Pancreas (tissue), 10 donors: ENCODE data around the gene DCAF4. TPM values are rescaled to one million over a fixed set of nuclear protein-coding genes. Genes with fewer than 3 reads are reported as not detected.

ENCODE experiments used
- ATAC-seq, 4 donors: fragments of 200-7000 bp; cut with Tn5 transposase; one replicate each; pipeline versions ENCODE4 v1.8.0 to v1.9.1; 2020; ENCODE audit warnings: mild to moderate bottlenecking in 4 of 4, moderate library complexity in 4 of 4
- DNase-seq, 6 donors: peaks; one replicate each; pipeline ENCODE4 v3.0.0-alpha.2; 2020
- FAIRE-seq: peaks from 2 replicates; lab custom pipeline; 2012; peaks lifted over from hg19 to GRCh38; lab: Jason Lieb, UNC
- H3K27ac ChIP-seq, 4 donors: fragments of 200-600 bp; sonication (generic); 1 replicate in 3 of 4; 2 replicates in 1 of 4; pipeline versions ENCODE4 v1.5.0 to v1.8.0; 2020
- H3K27me3 ChIP-seq, 4 donors: fragments of 200-600 bp; one replicate each; pipeline ENCODE4 v1.8.0; 2021
- H3K36me3 ChIP-seq, 3 donors: fragments of 200-600 bp; sonication (generic) in 1 of 3; one replicate each; pipeline versions ENCODE4 v1.5.0 to v1.8.0; 2020 to 2021
- H3K4me1 ChIP-seq, 3 donors: fragments of 200-600 bp; one replicate each; pipeline ENCODE4 v1.8.0; 2021
- H3K4me3 ChIP-seq, 4 donors: fragments of 200-600 bp; sonication (generic) in 2 of 4; one replicate each; pipeline versions ENCODE4 v1.5.0 to v1.8.0; 2020 to 2021
- H3K9me3 ChIP-seq, 4 donors: fragments of 200-600 bp; one replicate each; pipeline ENCODE4 v1.8.0; 2021
- WGBS, 2 donors: extraction: QIAGEN DNeasy Blood & Tissue Kit; methylation state at CpG; one replicate each; pipeline ENCODE4 v1.1.7; 2013; 5-methylcytosine and 5-hydroxymethylcytosine counted together
- intact Hi-C, 3 donors: fragments of 100-400 bp; cut with DNase I; formaldehyde crosslinking; loops; one replicate each; pipeline versions ENCODE4 v1.11.1 to v1.14.2; 2022
- polyA plus RNA-seq, 2 donors: library from polyadenylated mRNA; stranded (reverse); fragments of 200-250 nt; gene quantifications; one replicate each; pipeline ENCODE4 v1.2.3, GENCODE V29; 2013
- total RNA-seq, 6 donors: library from RNA; stranded (reverse); fragmentation: NEBNext Ultra II Directional in 4 of 6; extraction: Animal tissue kit (Norgen Biotek cat#: 25700) in 4 of 6; gene quantifications; one replicate each; pipeline versions ENCODE4 v1.2.1 to v1.2.4, GENCODE V29; 2021 to 2023
- TF ChIP-seq, protein P1 (sequence below), 4 donors: fragments of 200-600 bp; sonication (generic) in 3 of 4; IDR thresholded peaks; one replicate each; pipeline versions ENCODE4 v1.5.0 to v1.8.0; 2021; ENCODE audit warnings: antibody characterized with exemption in 4 of 4
- donor health status: healthy with polysubstance abuse.
- donor health status: DM: no; HTN: no; CAD: no; lungs with moderate emphysema.
- donor health status: DM: no; HTN: no; CAD: no.
- donor health status: control.
- donor health status: control.
- donor health status: Bipolar disorder and iron deficiency.
- donor health status: DM: yes; HTN: yes; CAD: no.
- donor health status: DM: no; HTN: no; CAD: no.
- donor health status: DM: no; HTN: no; CAD: no.
- donor health status: DM: yes; HTN: yes; CAD: no.

The DCAF4 gene
- total and polyA plus RNA-seq, 8 donors: 7.8 to 14.5 (median 11.2) TPM

DNA sequence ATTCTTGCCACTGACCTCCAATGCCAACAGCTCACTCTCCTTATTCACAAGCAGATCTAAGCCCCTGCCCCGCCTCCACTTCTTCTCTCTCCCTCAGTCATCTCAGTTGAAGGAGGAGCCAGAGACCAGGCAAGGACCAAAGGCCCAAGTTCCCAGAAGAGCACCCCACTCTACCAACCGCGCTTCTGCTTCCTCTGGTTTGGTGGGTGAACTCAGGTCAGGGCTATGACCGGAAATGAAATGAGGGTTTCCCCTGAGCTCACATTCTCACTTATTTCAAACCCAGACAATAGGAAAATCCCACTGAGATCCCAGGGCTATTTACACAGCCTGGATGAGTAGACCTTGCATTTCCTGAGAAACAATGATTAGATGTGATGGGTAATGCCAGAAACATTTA is 42.3 kb upstream of the DCAF4 start:
- intact Hi-C loops: no loop called here
- FAIRE-seq: no peak
- no peaks in the 10 kb centered on the region for H3K36me3 ChIP-seq
- H3K9me3 ChIP-seq: no peaks in the 10 kb centered on the region
- WGBS, 2 donors: 85 to 90% methylated on average over 4 of the region's 4 CpGs
- ATAC-seq: no peak
- no peak overlapping the region for H3K27ac ChIP-seq
- no peak for DNase-seq
- no peak overlapping the region for H3K4me3 ChIP-seq
- TF ChIP-seq, protein P1, sequence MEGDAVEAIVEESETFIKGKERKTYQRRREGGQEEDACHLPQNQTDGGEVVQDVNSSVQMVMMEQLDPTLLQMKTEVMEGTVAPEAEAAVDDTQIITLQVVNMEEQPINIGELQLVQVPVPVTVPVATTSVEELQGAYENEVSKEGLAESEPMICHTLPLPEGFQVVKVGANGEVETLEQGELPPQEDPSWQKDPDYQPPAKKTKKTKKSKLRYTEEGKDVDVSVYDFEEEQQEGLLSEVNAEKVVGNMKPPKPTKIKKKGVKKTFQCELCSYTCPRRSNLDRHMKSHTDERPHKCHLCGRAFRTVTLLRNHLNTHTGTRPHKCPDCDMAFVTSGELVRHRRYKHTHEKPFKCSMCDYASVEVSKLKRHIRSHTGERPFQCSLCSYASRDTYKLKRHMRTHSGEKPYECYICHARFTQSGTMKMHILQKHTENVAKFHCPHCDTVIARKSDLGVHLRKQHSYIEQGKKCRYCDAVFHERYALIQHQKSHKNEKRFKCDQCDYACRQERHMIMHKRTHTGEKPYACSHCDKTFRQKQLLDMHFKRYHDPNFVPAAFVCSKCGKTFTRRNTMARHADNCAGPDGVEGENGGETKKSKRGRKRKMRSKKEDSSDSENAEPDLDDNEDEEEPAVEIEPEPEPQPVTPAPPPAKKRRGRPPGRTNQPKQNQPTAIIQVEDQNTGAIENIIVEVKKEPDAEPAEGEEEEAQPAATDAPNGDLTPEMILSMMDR (IDR thresholded peaks at IDR 0.05): no peak
- no peaks in the 10 kb centered on the region for H3K27me3 ChIP-seq
- no peaks in the 10 kb centered on the region for H3K4me1 ChIP-seq

DNA sequence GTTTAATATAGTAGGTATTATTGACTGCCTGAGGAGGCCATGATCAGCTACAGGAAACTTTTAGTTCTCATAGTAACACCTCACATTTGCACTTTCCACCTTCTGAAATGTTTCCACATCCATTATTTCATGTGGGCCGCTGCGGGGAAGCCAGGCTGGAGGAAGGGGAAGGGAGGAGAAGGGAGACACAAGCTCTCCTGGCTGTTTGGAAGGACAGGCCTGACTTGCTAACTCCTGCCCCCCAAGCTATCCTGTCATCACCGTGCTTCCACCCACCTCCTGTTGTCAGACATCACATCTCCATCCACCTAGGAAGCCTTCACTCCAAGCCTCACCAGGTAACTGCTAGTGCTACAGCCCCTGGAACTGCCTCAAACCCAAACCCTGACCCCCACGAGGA is 41.9 kb upstream of the DCAF4 start:
- Histone ChIP-seq H3K9me3 (no peaks in the 10 kb centered on the region), H3K27me3 (no peaks in the 10 kb centered on the region), H3K4me3 (no peak overlapping the region), H3K4me1 (no peaks in the 10 kb centered on the region), H3K27ac (no peak overlapping the region), H3K36me3 (no peaks in the 10 kb centered on the region)
- intact Hi-C loops: no loop called here
- FAIRE-seq: no peak
- TF ChIP-seq, protein P1 (IDR thresholded peaks at IDR 0.05): no peak
- no peak for ATAC-seq
- 74 to 80% methylated on average over 4 of the region's 4 CpGs for WGBS, 2 donors
- no peak for DNase-seq

DNA sequence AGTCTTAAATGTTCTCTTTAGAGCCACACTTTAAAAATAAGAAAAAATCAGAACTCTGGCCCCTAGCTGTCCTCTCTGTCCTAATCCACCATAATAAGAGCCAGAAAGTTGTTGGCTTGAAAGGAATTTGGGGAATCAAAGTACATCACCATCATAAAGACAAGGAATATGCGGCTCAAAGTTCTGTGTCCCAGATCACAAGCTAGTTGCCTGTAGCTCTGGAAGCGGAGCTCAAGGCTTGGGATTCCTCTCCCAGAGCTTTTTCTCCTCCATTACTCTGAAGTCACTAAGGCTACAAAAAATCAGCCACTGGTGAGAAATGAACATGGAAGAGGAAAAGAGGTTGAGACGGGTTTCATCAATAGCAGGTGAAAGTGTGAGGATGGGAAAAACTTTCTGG is 38.8 kb upstream of the DCAF4 start:
- WGBS, 2 donors: 93 to 97% methylated on average over 3 of the region's 3 CpGs
- no peaks in the 10 kb centered on the region for H3K36me3 ChIP-seq
- no peaks in the 10 kb centered on the region for H3K9me3 ChIP-seq
- FAIRE-seq: no peak
- intact Hi-C loops: no loop called here
- TF ChIP-seq, protein P1 (IDR thresholded peaks at IDR 0.05): no peak
- no peak overlapping the region for H3K4me3 ChIP-seq
- DNase-seq: no peak
- no peak overlapping the region for H3K27ac ChIP-seq
- no peaks in the 10 kb centered on the region for H3K4me1 ChIP-seq
- H3K27me3 ChIP-seq: peaks cover 0 to 7% (median 0%) of the 10 kb centered on the region in 4 donors
- ATAC-seq: no peak

DNA sequence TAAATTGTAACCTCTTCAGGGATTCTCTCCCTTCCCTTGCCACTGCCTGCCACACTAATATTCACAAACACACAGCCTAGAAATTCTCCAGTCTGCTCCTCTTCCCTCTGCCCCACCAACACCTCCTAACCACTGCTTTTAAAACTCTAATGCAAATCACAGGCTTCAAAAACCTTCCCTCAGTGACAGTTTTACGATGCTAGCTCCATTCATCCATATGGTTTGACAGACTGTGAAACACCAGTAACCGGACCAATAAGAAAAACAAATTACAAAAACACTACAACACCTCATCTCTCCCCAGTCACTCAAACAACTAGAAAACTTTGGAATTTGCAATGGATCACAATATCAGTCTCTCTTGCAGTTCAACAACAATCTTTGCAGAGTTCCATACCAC is 38.1 kb upstream of the DCAF4 start:
- no peak overlapping the region for H3K27ac ChIP-seq
- no peak for ATAC-seq
- DNase-seq: no peak
- no peaks in the 10 kb centered on the region for H3K36me3 ChIP-seq
- no peak overlapping the region for H3K4me3 ChIP-seq
- no peaks in the 10 kb centered on the region for H3K4me1 ChIP-seq
- intact Hi-C loops: no loop called here
- no peaks in the 10 kb centered on the region for H3K9me3 ChIP-seq
- FAIRE-seq: no peak
- TF ChIP-seq, protein P1 (IDR thresholded peaks at IDR 0.05): no peak
- H3K27me3 ChIP-seq: peaks cover 0 to 7% (median 0%) of the 10 kb centered on the region in 4 donors
- 88 to 90% methylated on average over 2 of the region's 2 CpGs for WGBS, 2 donors

DNA sequence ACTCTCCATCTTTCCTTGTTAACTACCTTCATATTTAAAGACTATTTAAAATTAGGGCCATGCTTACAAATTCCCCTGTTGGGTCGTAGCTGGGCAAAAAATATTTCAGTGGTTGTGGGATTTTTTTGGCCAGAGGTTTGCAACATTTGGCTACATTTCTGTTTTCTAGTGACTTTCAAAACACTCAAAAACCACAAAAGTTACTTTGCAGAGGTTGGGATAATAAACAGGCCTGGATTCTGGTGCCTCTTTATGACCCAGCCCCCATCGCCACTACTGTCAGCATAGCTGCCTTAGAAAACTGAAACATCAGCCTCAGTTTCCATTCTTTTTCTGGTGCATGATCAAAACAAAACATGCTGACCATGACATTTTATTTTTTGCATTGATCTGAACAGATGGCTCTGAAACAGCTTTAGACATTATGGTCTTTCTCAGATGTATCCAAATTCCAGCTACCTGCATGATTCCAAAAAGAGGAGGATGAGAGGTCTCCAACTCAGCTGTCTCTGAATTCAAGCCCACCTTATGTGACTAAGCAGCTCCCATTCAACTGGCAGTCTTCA is 37.5 kb upstream of the DCAF4 start:
- WGBS, 2 donors: 80 to 83% methylated on average over 2 of the region's 2 CpGs
- intact Hi-C loops: no loop called here
- DNase-seq (no peak), FAIRE-seq (no peak), ATAC-seq (no peak)
- no peaks in the 10 kb centered on the region for H3K4me1 ChIP-seq
- TF ChIP-seq, protein P1 (IDR thresholded peaks at IDR 0.05): no peak
- no peaks in the 10 kb centered on the region for H3K36me3 ChIP-seq
- H3K9me3 ChIP-seq: no peaks in the 10 kb centered on the region
- no peak overlapping the region for H3K27ac ChIP-seq
- H3K4me3 ChIP-seq: no peak overlapping the region
- H3K27me3 ChIP-seq: peaks cover 0 to 7% (median 0%) of the 10 kb centered on the region in 4 donors
